Progenitor cell of endocrine pancreas (in vitro differentiated cells): Measurements from ENCODE around the gene SLC9A9. TPM values are rescaled to one million over a fixed set of nuclear protein-coding genes. Genes with fewer than 3 reads are reported as not detected.

Experiments
- DNase-seq: peaks from one replicate; pipeline ENCODE4 v3.0.0; 2021; ENCODE audit warnings: low spot score; ENCODE audit not compliant: unreplicated experiment
- H3K27ac Mint-ChIP-seq: 2 replicates; pipeline ENCODE4 v1.8.0; 2021; ENCODE audit warnings: mild to moderate bottlenecking, moderate library complexity, mixed read lengths
- H3K27me3 Mint-ChIP-seq: 2 replicates; pipeline ENCODE4 v1.8.0; 2021; ENCODE audit warnings: mixed read lengths
- H3K36me3 Mint-ChIP-seq: 2 replicates; pipeline ENCODE4 v1.8.0; 2022; ENCODE audit warnings: mixed read lengths; ENCODE audit not compliant: insufficient read depth
- H3K4me1 Mint-ChIP-seq: 2 replicates; pipeline ENCODE4 v1.8.0; 2021; ENCODE audit warnings: low read depth, mixed read lengths
- H3K4me3 Mint-ChIP-seq: 2 replicates; pipeline ENCODE4 v1.8.0; 2021; ENCODE audit warnings: low read depth, mild to moderate bottlenecking, moderate library complexity, mixed read lengths
- H3K9me3 Mint-ChIP-seq: 2 replicates; pipeline ENCODE4 v1.8.0; 2021; ENCODE audit warnings: low read depth, mixed read lengths
- total RNA-seq: library from RNA; stranded (reverse); gene quantifications from 2 replicates; pipeline ENCODE4 v1.2.1, GENCODE V29; 2021
- TF ChIP-seq, protein P1 (sequence below): fragments of 200-600 bp; sonication (generic); IDR thresholded peaks from one replicate; pipeline ENCODE4 v1.5.0; 2021; ENCODE audit warnings: antibody characterized with exemption, mild to moderate bottlenecking; ENCODE audit not compliant: unreplicated experiment

The SLC9A9 gene
- total RNA-seq, 1 donor from 2014 or later, result 0.17 TPM

DNA sequence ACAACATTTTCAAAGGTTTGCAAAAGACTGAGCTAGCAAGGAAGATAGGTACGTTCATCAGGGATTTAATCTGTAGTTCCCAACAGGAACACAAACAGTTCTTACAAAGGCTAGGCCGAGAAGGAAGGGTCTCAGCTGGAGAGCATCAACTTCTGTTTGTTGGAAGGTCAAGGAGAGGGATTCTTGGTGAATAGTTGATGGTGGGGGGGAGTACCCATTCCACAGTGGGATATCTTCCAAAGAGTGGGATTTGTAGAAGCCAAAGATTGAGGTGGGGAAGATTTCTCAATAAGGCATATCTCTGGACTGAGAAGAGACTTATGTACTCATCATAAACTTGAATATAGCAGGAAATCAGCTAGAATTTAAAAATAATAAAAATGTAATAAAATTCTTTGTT lies 496.9 kb downstream of the SLC9A9 start:
- TF ChIP-seq, protein P1, sequence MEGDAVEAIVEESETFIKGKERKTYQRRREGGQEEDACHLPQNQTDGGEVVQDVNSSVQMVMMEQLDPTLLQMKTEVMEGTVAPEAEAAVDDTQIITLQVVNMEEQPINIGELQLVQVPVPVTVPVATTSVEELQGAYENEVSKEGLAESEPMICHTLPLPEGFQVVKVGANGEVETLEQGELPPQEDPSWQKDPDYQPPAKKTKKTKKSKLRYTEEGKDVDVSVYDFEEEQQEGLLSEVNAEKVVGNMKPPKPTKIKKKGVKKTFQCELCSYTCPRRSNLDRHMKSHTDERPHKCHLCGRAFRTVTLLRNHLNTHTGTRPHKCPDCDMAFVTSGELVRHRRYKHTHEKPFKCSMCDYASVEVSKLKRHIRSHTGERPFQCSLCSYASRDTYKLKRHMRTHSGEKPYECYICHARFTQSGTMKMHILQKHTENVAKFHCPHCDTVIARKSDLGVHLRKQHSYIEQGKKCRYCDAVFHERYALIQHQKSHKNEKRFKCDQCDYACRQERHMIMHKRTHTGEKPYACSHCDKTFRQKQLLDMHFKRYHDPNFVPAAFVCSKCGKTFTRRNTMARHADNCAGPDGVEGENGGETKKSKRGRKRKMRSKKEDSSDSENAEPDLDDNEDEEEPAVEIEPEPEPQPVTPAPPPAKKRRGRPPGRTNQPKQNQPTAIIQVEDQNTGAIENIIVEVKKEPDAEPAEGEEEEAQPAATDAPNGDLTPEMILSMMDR, result no peak
- Mint-ChIP-seq H3K4me3 (no peak overlapping the region), H3K27me3 (no peaks in the 10 kb centered on the region), H3K36me3 (no peaks in the 10 kb centered on the region), H3K4me1 (peaks cover 15% of the 10 kb centered on the region), H3K9me3 (no peaks in the 10 kb centered on the region), H3K27ac (no peak overlapping the region)
- no peak for DNase-seq

DNA sequence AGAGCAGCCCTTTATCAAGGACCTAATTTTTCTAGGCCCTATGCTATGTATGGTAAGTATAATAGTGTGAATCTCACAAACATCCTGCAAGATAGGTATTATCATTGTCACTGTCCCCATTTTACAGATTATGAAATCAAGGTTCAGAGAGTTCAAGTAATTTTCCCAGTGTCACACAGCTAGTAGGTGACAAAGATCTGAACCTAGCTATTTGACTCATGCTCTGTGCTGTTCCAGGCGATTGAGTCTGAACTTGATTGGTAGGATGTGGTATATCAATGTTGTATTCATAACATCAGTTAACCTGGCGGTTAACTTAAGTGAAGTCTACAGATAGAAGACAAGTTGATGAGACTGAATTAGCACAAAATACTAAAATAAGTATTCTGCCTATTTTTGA lies 498.8 kb downstream of the SLC9A9 start:
- Mint-ChIP-seq H3K4me3 (no peak overlapping the region), H3K36me3 (no peaks in the 10 kb centered on the region), H3K27ac (no peak overlapping the region), H3K9me3 (no peaks in the 10 kb centered on the region), H3K27me3 (no peaks in the 10 kb centered on the region), H3K4me1 (peaks cover 15% of the 10 kb centered on the region)
- TF ChIP-seq, protein P1, result no peak
- DNase-seq, result no peak

DNA sequence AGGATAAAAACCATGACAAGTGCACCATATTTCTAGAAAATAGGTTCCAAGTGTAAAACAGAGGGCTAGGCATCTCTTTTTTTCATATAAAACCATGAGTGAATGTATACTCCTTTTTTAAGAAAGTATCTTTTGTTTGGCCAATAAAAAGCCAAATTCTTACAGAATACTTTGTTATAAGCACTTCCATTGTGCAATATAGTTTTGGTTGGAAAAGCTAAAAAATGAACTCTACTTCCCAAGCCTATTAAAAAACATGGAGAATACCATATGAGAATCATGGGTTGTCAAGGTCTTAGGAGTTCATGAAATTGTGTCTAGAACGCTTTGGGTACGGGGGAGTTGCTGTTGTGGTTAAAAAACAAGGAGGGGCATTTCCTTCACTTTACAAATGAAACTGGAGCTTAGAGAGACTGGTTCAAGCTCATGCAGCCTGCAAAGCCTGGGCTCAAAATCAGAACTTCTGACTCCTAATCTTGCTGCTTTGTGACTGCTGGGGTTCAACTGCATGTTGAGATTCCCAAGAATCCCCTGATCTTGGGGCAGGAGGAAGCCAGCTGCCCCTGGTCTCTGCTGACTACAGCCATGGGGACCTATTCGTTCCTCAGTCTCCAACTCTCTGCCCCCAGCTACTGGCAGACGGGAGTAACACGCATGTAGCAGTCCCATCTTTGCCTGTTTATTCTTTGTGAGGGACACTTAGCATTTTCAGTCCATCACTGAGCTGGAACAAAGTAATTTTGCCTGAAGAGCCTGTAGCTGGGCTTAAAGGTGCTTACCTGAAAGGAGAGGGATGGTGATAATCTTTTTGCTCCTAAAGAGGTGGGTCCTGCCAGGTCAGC lies 499.6 kb downstream of the SLC9A9 start:
- no peak for DNase-seq
- no peaks in the 10 kb centered on the region for H3K36me3 Mint-ChIP-seq
- H3K4me3 Mint-ChIP-seq, result no peak overlapping the region
- no peak overlapping the region for H3K27ac Mint-ChIP-seq
- no peaks in the 10 kb centered on the region for H3K9me3 Mint-ChIP-seq
- H3K27me3 Mint-ChIP-seq, result no peaks in the 10 kb centered on the region
- H3K4me1 Mint-ChIP-seq, result peaks cover 15% of the 10 kb centered on the region
- TF ChIP-seq, protein P1, result no peak

DNA sequence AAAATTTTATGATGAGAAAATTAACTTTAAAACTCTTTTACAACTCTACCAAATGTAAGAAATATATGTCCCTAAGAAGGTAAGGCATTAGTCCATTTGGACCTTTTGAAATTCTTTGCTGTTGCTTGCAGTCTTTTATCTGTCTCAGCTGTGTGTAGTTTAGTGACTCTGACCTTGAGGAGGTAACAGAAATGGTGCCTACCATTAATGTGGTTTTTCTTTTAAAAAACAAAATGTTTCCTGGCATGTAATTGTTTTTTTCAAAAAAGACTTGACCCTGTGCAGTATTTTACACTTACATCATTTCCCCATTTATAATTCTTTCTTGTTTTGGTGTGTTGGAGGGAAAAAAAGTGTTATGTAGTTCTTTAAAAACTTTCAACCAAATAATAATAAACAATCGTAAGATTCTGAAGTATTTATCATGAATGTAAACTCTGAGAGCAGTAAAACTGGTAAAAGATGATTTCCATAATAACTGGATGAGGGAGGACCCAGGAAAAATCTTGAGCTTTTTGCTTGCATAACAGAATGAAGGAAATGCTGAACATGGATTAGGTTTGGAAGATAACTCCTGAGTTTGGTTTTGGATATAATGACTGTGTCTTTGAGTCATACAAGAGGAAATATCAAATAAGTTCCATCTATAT lies 503.6 kb downstream of the SLC9A9 start:
- no peak for DNase-seq
- no peaks in the 10 kb centered on the region for H3K27me3 Mint-ChIP-seq
- no peak overlapping the region for H3K4me3 Mint-ChIP-seq
- TF ChIP-seq, protein P1, result no peak
- no peaks in the 10 kb centered on the region for H3K9me3 Mint-ChIP-seq
- H3K36me3 Mint-ChIP-seq, result no peaks in the 10 kb centered on the region
- no peak overlapping the region for H3K27ac Mint-ChIP-seq
- no peaks in the 10 kb centered on the region for H3K4me1 Mint-ChIP-seq

DNA sequence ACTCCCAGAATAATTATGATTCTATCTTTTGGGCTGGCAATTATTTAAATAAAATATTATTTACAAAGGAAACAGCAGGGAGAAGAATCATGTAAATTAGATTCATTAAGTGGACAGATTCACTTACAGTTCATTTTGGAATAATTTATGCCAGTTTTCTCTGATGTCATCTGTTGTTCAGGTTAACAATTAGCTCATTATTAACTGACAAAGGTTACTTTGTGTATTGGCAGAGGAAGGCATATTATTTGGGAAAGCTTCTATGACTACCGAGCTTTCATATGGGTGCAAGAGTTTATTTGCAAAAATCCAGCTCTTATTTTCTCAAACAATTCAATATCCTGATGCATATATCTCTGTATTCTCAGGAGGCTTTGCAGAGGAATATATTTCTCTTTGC lies 504.3 kb downstream of the SLC9A9 start:
- Mint-ChIP-seq H3K4me3 (no peak overlapping the region), H3K9me3 (no peaks in the 10 kb centered on the region), H3K27me3 (no peaks in the 10 kb centered on the region), H3K27ac (no peak overlapping the region), H3K36me3 (no peaks in the 10 kb centered on the region), H3K4me1 (no peaks in the 10 kb centered on the region)
- no peak for DNase-seq
- TF ChIP-seq, protein P1, result no peak
